GF-D8 (cell line): ENCODE data around the gene PSD4.

Experiments
- DNase-seq: peaks from one replicate; lab custom pipeline; 2025; lab: John Stamatoyannopoulos, UW

PSD4 gene

GRCh38 chr2:113184531-113185230, 10.9 kb downstream of the PSD4 start:
- DNase-seq = no peak

DNA sequence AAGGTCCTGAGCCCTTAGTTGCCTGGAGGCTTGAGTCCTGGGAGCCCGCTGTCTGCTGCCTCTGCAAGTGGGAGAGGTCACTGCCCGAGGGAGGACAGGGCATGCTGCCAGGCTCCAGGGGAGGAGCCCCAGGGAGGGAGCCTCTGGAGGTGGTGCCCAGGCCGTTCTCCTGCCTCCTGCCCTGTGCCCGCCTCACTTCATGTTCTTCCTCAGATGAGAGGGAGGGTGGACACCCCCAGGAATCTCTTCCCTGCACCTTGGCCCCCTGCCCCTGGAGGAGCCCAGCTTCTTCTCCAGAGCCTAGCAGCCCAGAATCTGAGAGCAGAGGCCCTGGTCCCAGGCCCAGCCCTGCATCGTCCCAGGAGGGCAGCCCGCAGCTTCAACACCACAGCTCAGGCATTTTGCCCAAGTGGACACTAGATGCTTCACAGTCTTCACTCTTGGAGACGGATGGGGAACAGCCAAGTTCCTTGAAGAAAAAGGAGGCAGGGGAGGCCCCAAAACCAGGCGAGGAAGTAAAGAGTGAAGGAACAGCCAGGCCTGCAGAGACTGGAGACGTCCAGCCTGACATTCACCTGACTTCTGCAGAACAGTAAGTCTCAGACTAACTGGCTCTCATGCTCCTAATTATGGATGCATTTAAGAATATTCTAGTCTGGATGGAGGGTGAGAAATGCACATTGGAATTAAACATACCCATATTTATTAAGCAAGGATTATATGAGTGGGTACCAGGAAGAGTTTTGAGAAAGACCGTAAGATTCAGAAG, 12.1 kb downstream of the PSD4 start:
- no peak for DNase-seq

DNA sequence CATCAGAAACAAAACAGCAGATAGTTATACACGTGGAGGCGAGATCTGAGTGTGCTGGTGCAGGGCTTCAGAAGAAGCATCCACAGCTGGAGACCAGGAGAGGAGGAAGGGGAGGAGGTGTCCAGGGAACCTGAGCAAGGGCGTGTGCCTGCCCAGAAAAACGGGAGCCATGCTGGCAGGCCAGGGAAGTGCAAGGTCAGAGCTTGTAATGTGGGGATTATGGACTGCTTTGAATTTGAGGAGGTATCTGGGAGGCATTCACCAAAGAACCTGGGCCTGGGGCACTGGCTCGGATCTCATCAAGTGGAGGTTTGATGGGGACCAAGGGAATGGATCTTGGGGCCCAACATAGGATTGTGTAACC, 12.6 kb downstream of the PSD4 start:
- DNase-seq = no peak

DNA sequence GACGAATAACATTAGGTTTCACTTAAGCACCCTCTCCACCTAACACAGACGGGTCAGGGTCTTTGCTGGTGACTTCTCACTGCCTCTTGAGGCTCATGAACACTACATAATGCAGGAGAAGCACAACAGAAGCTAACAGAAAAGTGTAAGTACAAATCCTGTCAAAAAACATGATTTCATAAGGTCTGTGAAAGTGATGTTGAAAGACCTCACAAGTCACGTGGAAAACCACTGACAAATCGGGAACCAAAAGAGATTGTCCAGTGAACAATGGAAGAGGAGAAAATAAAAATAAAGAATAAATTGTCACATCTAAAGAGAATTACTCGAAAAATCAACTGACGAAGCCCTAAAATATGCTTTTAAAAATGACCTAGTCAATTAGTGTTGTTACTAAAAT, 14.0 kb downstream of the PSD4 start:
- DNase-seq = no peak

GRCh38 chr2:113190871-113191270, 17.1 kb downstream of the PSD4 start:
- DNase-seq = no peak

- no peak for DNase-seq
Measured at GRCh38 chr2:113192459-113193100, 18.8 kb downstream of the PSD4 start.

DNA sequence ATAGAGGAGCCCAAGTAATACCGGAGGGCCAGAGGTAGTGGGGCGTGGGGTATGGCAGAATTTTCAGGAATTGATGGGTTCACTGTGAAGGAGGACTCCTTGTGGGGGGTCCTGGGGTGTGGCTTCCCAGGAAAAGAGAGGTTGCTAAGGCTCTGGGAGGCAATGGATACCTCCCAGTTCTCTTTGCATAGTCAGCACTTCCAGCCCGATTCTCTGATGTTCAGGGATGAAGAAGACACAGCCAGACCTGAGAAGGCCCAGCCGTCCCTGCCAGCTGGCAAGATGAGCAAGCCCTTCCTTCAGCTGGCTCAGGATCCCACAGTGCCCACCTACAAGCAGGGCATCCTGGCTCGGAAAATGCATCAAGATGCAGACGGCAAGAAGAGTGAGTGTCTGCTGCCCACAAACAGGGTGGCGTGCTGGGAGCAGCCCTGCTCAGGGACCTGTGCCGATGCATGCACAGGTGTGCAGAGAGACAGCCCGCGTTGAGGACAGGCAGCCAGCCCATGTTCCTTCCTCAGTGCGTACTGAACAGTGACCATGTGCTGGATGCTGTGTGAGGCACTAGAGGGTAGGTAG, 22.2 kb downstream of the PSD4 start:
- DNase-seq = no peak

- DNase-seq = no peak
Measured at GRCh38 chr2:113196839-113197238, 23.1 kb downstream of the PSD4 start.

GRCh38 chr2:113197347-113198047, 23.7 kb downstream of the PSD4 start:
- DNase-seq = no peak

GRCh38 chr2:113198048-113198789, 24.4 kb downstream of the PSD4 start:
- no peak for DNase-seq

DNA sequence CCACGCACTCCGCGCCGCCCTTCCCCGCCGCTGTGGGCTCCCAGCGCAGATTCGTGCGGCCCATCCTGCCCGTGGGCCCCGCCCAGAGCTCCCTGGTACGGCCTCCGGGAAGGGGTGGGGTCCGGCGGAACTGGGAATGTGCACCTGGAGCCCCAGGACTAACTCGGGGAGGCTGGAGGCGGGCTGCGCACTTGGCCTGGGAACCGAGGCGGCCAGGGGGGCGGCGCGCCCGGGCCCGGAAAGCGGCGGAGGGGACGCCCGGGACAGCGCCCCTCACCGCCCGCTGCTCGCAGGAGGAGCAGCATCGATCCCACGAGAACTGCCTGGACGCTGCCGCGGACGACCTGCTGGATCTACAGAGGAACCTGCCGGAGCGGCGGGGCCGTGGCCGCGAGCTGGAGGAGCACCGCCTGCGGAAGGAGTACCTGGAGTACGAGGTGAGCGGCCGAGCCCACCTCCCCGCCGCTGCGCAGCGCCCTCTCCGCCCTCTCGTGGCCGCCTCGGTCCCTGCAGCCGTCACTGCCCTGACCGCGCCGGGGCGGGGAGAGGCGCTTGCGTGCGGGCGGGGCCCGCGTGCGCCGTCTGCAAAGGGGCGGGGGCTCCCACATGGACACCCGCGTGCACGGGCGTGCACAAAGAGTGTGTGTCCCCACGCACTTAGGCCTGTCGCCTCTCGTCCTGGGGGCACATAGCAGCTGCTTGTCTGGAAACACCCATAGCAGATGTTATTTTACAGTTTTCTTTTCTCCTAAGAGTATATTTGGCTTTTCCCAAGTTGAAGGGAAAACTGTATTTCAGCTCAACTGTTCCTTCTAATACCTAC, 25.2 kb downstream of the PSD4 start:
- no peak for DNase-seq

GRCh38 chr2:113200236-113200635, 26.5 kb downstream of the PSD4 start:
- DNase-seq = no peak

- DNase-seq = no peak
Measured at GRCh38 chr2:113200736-113201490, 27.1 kb downstream of the PSD4 start.

DNA sequence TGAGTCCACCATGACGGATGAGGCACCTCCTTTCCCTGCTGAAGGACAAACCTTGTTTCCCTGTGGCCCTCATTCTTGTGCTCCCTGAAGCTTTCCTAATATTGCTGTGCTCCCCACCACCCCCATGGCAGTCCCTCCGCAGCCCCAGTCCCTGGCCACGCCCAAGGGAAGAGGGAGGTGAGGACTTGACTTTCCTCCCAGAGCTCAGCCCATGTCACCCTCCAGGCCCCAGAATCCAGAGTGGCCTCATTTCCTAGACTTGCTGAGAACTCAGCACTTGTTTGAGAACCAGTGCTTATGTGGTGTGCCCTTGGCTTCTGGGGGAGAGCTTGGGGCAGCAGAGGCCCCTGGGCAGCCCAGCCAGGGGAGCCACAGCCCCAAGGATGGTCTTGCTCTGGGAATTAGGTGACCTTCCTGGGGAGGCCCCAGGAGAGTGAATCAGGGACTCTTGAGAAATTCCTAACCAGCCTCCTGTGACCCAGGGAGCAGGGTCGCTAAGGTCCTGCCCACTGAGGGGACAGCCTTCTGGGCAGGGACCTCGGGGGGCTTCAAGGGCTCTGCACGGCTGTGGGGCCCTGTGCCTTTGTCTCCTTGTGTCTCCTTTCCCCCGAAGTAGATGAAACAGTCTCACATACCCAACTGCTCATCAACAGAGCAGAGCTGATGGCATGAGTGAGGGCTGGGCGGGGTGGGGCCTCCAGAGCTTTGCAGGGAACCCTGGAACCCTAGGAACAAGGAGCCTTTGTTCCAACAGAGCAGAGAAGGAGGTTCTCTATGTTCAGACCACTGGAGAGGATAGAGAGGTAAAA, 27.9 kb downstream of the PSD4 start:
- DNase-seq = no peak

DNA sequence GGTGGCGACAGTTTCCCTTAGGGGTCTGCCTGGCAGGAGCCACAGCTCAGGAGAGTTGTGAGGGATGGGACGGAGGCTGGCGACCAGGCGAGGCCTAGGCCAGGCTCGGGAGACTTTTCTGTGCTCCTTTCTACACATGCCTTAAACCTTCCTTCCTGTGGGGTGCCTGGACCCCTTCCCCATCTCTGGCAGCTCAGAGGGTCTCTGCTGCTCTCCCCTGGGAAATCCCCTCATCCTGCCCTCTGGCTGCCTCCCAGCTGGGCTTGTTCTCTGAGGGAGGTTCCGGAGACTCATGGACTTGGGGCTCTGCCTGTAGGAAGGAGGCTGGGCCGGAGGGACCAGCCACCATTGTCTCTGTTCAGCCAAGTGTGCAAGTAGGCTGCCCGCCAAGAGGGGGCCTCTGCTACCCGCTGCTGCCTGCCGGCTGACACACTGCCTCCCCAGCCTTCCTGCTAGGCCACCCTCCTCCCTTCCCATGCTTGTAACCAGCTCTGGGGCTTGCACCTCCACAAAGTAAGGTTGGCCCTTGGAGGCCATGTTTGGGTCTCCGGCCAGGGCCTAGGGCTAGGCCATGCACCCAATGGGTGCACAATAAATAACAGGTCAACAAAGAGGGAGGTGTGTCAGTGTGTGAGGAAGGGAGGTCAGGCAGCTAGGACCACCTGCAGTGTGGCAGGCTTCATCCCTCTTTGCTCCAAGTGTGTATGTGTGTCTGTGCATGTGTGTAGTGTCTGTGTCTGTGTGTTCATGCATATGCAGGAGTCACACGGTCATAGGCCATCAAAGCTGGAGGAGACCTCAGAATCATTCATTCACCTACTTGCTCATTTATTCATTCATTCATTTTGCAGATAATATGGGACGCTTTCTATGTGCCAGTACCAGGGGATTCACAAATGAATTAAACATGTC, 28.8 kb downstream of the PSD4 start:
- DNase-seq = no peak

- no peak for DNase-seq
Measured at GRCh38 chr2:113203217-113203530, 29.4 kb downstream of the PSD4 start.

GRCh38 chr2:113203901-113204519, 30.2 kb downstream of the PSD4 start:
- no peak for DNase-seq

DNA sequence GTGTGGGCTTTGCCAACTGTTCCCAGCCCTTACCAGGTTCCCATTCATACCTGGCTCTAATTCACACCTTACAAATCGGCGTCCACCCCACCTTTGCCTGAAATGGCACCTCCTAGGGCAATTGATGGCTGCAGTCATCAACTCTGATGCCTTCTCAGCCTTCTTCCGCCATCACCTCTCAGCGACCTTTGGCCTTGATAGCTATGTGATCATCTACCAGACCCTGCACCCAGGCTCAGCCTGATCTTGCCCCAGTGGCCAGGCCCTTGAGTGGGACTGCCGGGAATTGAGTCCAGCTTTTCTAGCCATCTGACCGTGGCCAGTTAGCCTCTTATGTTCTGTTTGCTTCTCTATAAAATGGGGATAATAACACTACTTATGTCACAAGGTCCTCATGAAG, 32.5 kb downstream of the PSD4 start:
- DNase-seq = no peak
